Measurements from ENCODE around the gene VPS18. TPM values are rescaled to one million over a fixed set of nuclear protein-coding genes. Genes with fewer than 3 reads are reported as not detected.

VPS18 gene
- total and polyA plus RNA-seq, 7 donors: 8.1 to 20.5 (median 15.2) TPM

- H3K9me3 ChIP-seq: no peaks in the 10 kb centered on the region
- DNase-seq: peak; percentile 83 to 88
- ATAC-seq: peak; percentile 64 to 81 (median 72)
- H3K36me3 ChIP-seq (ENCODE audit: insufficient read depth in 1 of 2, low read depth in 1 of 2): no peaks in the 10 kb centered on the region
- peak overlapping the region; percentile 73 for H3K27ac ChIP-seq
- TF ChIP-seq, protein P1, sequence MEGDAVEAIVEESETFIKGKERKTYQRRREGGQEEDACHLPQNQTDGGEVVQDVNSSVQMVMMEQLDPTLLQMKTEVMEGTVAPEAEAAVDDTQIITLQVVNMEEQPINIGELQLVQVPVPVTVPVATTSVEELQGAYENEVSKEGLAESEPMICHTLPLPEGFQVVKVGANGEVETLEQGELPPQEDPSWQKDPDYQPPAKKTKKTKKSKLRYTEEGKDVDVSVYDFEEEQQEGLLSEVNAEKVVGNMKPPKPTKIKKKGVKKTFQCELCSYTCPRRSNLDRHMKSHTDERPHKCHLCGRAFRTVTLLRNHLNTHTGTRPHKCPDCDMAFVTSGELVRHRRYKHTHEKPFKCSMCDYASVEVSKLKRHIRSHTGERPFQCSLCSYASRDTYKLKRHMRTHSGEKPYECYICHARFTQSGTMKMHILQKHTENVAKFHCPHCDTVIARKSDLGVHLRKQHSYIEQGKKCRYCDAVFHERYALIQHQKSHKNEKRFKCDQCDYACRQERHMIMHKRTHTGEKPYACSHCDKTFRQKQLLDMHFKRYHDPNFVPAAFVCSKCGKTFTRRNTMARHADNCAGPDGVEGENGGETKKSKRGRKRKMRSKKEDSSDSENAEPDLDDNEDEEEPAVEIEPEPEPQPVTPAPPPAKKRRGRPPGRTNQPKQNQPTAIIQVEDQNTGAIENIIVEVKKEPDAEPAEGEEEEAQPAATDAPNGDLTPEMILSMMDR (IDR thresholded peaks at IDR 0.05): peak; percentile 80
- 1 to 2% (median 2%) methylated on average over 42 to 92 of the region's 92 CpGs for WGBS, 3 donors
- intact Hi-C loops (cut with DNase I): loop anchor here (2.0 to 5.0 kb wide), 4 partner anchors 34 to 76 kb away; no protein-coding TSS in a partner anchor
- H3K4me3 ChIP-seq: peak overlapping the region; percentile 71
- peaks cover 30% of the 10 kb centered on the region for H3K4me1 ChIP-seq
- H3K27me3 ChIP-seq (ENCODE audit: insufficient read depth in 3 of 3, low read length in 2 of 3): no peaks in the 10 kb centered on the region
These were observed 47.5 kb downstream of the VPS18 start for GRCh38 chr15:40941528-40942336.

- Histone ChIP-seq H3K36me3 (ENCODE audit: insufficient read depth in 1 of 2, low read depth in 1 of 2) (no peaks in the 10 kb centered on the region), H3K27ac (peak overlapping the region; percentile 73), H3K4me3 (peak overlapping the region; percentile 71), H3K9me3 (no peaks in the 10 kb centered on the region), H3K27me3 (ENCODE audit: insufficient read depth in 3 of 3, low read length in 2 of 3) (no peaks in the 10 kb centered on the region), H3K4me1 (peaks cover 25% of the 10 kb centered on the region)
- TF ChIP-seq, protein P1 (IDR thresholded peaks at IDR 0.05): no peak
- intact Hi-C loops (cut with DNase I): loop anchor here (2.0 to 5.0 kb wide), 3 partner anchors 35 to 75 kb away; no protein-coding TSS in a partner anchor
- no peak for DNase-seq
- no peak for ATAC-seq
- 42 to 50% (median 46%) methylated on average over 15 of the region's 15 CpGs for WGBS, 3 donors
These were observed 48.1 kb downstream of the VPS18 start for GRCh38 chr15:40942337-40942854.

- intact Hi-C loops (cut with DNase I): loop anchor here (2.0 to 5.0 kb wide), 3 partner anchors 36 to 74 kb away; no protein-coding TSS in a partner anchor
- Histone ChIP-seq H3K4me3 (peak overlapping the region; percentile 71), H3K9me3 (no peaks in the 10 kb centered on the region), H3K36me3 (ENCODE audit: insufficient read depth in 1 of 2, low read depth in 1 of 2) (no peaks in the 10 kb centered on the region), H3K4me1 (peaks cover 20% of the 10 kb centered on the region), H3K27ac (no peak overlapping the region), H3K27me3 (ENCODE audit: insufficient read depth in 3 of 3, low read length in 2 of 3) (no peaks in the 10 kb centered on the region)
- TF ChIP-seq, protein P1 (IDR thresholded peaks at IDR 0.05): no peak
- WGBS, 3 donors: 83 to 87% (median 85%) methylated on average over 12 of the region's 12 CpGs
- DNase-seq: peak in 1 of 2 donors; percentile 52
- ATAC-seq: no peak
These were observed 48.6 kb downstream of the VPS18 start for GRCh38 chr15:40942878-40943277.

DNA sequence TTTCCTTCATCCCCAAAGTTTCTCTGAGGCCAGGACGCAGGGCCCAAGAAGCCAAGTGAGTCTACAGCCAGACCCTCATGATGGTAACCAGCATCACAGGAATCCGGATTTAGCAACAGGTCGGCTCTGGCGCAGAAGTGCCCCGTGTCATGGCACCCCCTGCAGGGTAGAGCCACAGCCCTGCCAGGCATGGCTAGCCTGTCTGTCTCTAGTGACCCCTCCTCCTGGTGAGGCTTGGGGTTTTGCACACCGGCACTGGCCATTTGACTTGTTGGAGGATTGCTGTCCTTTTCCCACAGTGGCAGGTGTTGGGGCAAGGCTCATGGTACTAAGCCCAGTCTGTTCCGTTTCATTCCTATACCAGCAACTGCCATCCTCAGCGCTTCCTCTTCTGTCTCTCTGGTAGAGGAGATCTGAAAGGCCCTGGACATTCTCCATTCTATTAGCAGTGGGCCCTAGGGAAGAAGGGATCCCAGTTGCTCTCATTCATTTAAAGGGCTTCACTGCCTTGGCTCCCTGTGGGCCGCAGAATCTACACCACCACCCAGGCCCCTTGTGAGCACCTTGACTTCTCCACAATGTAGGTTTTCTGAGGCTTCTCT lies 49.6 kb downstream of the VPS18 start:
- no peaks in the 10 kb centered on the region for H3K9me3 ChIP-seq
- H3K36me3 ChIP-seq (ENCODE audit: insufficient read depth in 1 of 2, low read depth in 1 of 2): no peaks in the 10 kb centered on the region
- ATAC-seq (no peak), DNase-seq (peak in 1 of 2 donors; percentile 13)
- H3K27ac ChIP-seq: no peak overlapping the region
- no peaks in the 10 kb centered on the region for H3K27me3 ChIP-seq (ENCODE audit: insufficient read depth in 3 of 3, low read length in 2 of 3)
- TF ChIP-seq, protein P1 (IDR thresholded peaks at IDR 0.05): no peak
- intact Hi-C loops (cut with DNase I): loop anchor here (2.0 to 5.0 kb wide), 3 partner anchors 37 to 73 kb away; no protein-coding TSS in a partner anchor
- peaks cover 16% of the 10 kb centered on the region for H3K4me1 ChIP-seq
- H3K4me3 ChIP-seq: no peak overlapping the region
- WGBS, 3 donors: 82 to 95% (median 83%) methylated on average over 9 of the region's 9 CpGs

All from psoas muscle (tissue), 8 donors.